SK-N-MC (cell line): ENCODE data around the gene CADPS.

ENCODE experiments used
- DNase-seq: peaks from one replicate; pipeline ENCODE4 v3.0.0-alpha.2; 2011; ENCODE audit warnings: low read depth, low spot score
- H3K27ac ChIP-seq: fragments of 200-600 bp; sonication (generic); 2 replicates; pipeline ENCODE4 v1.5.1; 2016; ENCODE audit warnings: mixed run types
- H3K36me3 ChIP-seq: fragments of 200-600 bp; sonication (generic); 2 replicates; pipeline ENCODE4 v1.6.1; 2017; ENCODE audit warnings: antibody characterized with exemption, low read length, mixed read lengths; ENCODE audit not compliant: insufficient read depth
- H3K4me3 ChIP-seq: fragments of 200-600 bp; sonication (generic); 2 replicates; pipeline ENCODE4 v1.5.1; 2016
- H3K9ac ChIP-seq: fragments of 200-600 bp; sonication (generic); 2 replicates; pipeline ENCODE4 v1.8.0; 2017; ENCODE audit warnings: mixed run types, mixed read lengths; ENCODE audit not compliant: insufficient read length
- H3K9me3 ChIP-seq: fragments of 200-600 bp; sonication (generic); 2 replicates; pipeline ENCODE4 v1.6.1; 2017; ENCODE audit warnings: low read depth, mild to moderate bottlenecking, antibody characterized with exemption, low read length, moderate library complexity, mixed read lengths
- EZH2 ChIP-seq: fragments of 200-600 bp; sonication (generic); IDR thresholded peaks from one replicate; pipeline ENCODE4 v1.6.1; 2017; ENCODE audit warnings: antibody characterized with exemption
- FOXP2 ChIP-seq: optimal IDR thresholded peaks from 2 replicates; pipeline ENCODE3; 2011; ENCODE audit warnings: mild to moderate bottlenecking, moderate library complexity; ENCODE audit not compliant: insufficient read depth; ENCODE audit errors: extremely low read length, control extremely low read depth
- POLR2AphosphoS5 ChIP-seq: IDR thresholded peaks from 2 replicates; pipeline ENCODE4 v1.6.1; 2012; ENCODE audit warnings: mild to moderate bottlenecking, low read depth, low read length, borderline replicate concordance

Gene CADPS

DNA sequence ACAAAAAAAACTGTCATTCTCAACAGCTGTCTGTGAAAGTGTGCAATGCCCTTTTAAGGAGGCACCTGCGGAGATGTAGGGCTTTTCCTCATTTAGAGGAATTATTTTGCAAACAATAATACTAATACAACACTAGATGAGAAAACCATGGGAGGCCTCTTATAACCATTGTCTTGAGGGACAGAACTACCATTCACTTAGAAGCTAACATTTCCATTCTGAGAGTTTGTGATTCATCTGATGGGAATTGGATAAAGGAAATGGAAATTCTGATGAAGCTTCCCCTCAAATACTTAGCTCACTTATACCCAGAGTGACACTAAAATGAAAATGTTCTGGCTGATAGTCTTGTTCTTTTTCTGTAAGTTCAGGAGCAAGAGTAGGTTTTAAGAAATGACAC is 147.7 kb downstream of the CADPS start:
- no peak overlapping the region for H3K27ac ChIP-seq
- no peak overlapping the region for H3K9ac ChIP-seq

DNA sequence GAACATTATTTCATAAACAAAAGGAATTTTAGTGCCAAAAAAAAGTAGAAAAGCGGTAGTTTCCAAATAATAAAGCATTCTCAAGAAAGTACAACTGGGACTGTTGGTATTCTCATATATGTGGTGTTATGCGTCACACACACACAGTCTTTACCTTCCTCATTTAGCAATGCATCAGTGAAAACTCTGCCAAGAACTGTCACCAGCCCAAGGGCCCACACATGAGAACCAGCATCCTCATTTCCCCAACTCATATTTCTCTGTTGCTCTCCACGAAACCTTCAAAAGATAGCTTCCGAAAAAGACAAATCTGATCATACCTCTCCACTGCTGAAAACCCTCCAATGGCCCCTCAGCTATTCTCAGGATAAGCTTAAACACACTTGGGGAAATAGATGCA is 150.7 kb downstream of the CADPS start:
- no peak for TF ChIP-seq FOXP2
- no peak for TF ChIP-seq POLR2AphosphoS5
- no peak for TF ChIP-seq EZH2
- Histone ChIP-seq H3K36me3 (no peaks in the 10 kb centered on the region), H3K4me3 (no peak overlapping the region), H3K9ac (no peak overlapping the region), H3K9me3 (no peaks in the 10 kb centered on the region), H3K27ac (no peak overlapping the region)
- DNase-seq, result no peak

More for the DNA sequence above, 147.7 kb downstream of the CADPS start:
- Histone ChIP-seq H3K9me3 (no peaks in the 10 kb centered on the region), H3K4me3 (no peak overlapping the region), H3K36me3 (no peaks in the 10 kb centered on the region)
- no peak for DNase-seq
- TF ChIP-seq POLR2AphosphoS5 (no peak), FOXP2 (no peak)

DNA sequence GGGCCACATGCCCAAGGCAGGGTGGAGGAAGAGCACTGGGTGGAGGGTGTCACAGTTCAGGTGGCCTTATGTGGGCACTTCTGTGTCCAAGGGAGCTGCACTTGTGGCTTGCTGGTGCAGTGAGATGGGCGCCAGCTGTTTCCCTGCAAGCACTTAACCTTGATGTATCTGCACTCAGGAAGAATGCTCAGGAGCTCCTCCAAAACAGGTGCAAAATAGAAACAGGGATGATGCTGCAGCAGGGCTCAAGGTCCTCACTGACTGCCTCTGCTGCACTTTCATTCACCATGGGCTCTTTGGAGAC is 151.3 kb downstream of the CADPS start:
- Histone ChIP-seq H3K9me3 (no peaks in the 10 kb centered on the region), H3K9ac (no peak overlapping the region), H3K4me3 (no peak overlapping the region), H3K27ac (no peak overlapping the region), H3K36me3 (no peaks in the 10 kb centered on the region)
- DNase-seq, result no peak
- TF ChIP-seq EZH2 (no peak), POLR2AphosphoS5 (no peak), FOXP2 (no peak)

DNA sequence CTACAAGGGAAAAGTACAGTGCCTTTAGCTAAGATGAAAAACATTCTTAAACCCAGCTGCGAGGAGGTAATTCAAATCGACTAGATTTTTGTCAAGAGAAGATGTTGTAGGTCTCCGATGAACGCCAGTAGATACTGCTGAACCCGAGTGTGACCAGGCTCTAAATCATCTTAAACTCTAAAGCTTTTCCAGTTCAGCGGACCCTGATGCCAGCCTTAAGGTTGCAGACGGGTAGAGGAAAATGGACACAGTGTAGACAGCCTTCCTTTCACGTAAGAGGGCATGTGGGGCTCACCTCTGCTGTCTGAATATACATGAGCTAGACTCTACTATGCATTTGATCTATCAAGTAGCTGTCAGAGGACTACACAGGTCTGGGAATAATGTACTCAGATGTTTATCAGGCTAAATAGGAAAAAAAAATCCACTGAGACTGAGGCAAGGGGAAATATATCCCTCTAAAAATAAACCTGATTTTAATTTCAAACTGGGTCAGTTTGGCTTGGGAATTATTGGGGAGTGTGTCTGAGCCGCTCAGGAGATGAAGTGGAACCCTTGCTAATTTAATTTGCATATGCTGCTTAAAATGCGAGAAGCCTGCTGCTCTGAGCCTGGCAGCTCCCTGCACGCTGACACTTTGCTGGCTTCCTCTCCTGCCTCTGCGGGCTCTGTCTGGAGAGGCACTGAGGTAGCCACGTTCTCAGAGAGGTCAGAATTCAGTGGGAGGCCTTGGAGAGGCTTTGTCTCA is 151.9 kb downstream of the CADPS start:
- no peak for TF ChIP-seq FOXP2
- TF ChIP-seq POLR2AphosphoS5, result no peak
- no peak for TF ChIP-seq EZH2
- no peak overlapping the region for H3K27ac ChIP-seq
- no peak overlapping the region for H3K9ac ChIP-seq
- H3K9me3 ChIP-seq, result no peaks in the 10 kb centered on the region
- no peaks in the 10 kb centered on the region for H3K36me3 ChIP-seq
- no peak overlapping the region for H3K4me3 ChIP-seq
- no peak for DNase-seq

DNA sequence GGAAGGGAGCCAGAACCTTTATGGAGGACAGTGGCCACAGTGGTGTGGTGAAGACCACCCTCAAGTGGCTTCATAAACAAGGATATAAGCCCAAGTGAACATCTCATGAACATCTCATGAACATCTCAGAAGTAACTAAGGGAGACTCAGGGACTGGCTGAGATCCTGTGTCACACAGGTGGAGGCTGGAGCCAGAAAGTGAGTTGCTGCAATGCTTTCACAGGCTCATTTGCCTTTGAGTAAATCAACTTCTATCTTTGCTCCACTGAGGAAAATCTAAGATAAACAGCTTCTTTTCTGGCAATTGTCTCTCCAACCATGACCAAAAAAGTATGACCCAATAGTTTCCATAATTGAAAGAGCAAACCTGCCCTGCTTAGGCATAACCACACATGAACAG is 152.9 kb downstream of the CADPS start:
- no peak for TF ChIP-seq POLR2AphosphoS5
- no peak for TF ChIP-seq EZH2
- TF ChIP-seq FOXP2, result no peak
- H3K4me3 ChIP-seq, result no peak overlapping the region
- H3K36me3 ChIP-seq, result no peaks in the 10 kb centered on the region
- no peak for DNase-seq
- no peak overlapping the region for H3K9ac ChIP-seq
- H3K9me3 ChIP-seq, result no peaks in the 10 kb centered on the region
- H3K27ac ChIP-seq, result no peak overlapping the region

DNA sequence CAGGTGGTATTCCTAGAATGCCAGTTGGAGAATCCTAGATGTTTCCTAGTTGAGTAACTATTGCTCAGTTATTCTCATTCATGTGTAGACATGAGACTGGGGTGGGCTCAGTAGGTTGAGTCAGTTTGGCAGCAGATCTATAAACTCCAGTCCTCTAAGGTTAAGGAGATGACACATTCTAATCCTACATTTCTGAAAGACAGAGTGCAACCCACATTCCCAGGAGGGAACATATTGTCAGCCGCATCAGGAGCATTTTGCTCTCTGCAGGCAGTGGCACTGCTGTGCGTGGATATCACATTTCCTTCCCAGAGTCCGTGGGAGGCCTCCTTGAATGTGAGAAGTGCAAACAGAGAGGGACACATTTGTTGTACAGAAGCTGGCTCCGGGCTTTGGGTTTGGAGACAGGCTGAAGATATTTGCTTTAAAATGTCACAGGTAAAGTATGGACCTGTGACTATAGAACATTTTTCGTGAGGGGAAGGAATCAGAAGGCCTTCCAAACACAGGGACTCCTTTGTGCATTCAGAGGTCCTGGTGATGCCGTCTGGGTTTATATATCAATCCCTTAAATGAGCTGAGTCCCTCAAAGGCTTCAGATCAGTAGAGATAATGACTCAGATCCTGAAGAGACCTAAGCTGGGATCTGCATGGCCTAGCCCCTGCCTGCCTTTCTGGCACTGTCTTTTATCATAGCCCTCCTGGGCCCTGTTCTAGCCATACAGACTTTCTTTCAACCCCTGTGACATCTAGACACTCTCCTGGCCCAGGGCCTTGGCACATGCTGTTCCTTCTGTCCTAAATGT is 156.5 kb downstream of the CADPS start:
- DNase-seq, result no peak
- no peak overlapping the region for H3K27ac ChIP-seq
- H3K4me3 ChIP-seq, result no peak overlapping the region

DNA sequence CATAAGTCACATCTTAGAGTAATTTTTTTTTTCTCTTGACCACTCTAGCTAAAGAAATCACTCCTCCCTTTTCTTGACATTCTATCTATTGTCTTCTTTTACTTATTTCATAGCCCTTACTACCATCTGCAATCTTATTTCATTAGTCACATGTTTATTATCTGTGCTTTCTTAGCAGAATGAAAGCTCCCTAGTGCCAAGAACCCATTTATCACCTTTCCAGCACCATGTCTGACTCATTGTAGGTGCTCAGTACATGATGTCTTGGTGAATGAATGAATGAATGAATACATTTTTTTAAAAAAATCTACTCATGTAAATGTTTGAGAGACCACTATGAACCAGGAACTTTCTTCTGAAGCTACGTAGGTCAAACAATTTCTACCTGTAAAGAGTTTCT is 157.2 kb downstream of the CADPS start:
- Histone ChIP-seq H3K4me3 (no peak overlapping the region), H3K27ac (no peak overlapping the region), H3K9ac (no peak overlapping the region), H3K9me3 (no peaks in the 10 kb centered on the region), H3K36me3 (no peaks in the 10 kb centered on the region)
- TF ChIP-seq FOXP2, result no peak
- no peak for TF ChIP-seq POLR2AphosphoS5
- no peak for TF ChIP-seq EZH2
- no peak for DNase-seq

More for the DNA sequence above, 156.5 kb downstream of the CADPS start:
- Histone ChIP-seq H3K36me3 (no peaks in the 10 kb centered on the region), H3K9me3 (no peaks in the 10 kb centered on the region), H3K9ac (no peak overlapping the region)
- TF ChIP-seq EZH2 (no peak), FOXP2 (no peak), POLR2AphosphoS5 (no peak)

DNA sequence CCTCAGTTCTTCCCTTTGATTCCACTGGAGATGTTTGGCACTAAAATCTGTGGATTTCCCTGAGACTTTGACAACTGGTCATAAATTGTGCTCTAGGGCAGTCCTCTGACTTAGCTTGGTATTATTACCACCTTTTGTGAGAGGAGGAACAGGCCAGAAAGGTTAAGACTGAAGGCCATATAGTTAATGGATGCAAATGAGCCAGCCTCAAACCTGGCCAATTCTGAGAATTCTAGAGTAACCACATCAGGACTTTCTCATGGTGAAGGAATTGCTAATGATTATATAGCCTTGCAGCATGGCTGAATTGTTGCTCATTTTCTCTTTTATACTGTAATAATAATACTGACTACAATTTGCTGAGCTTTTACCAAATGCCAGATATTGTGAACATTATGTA is 162.5 kb downstream of the CADPS start:
- Histone ChIP-seq H3K4me3 (no peak overlapping the region), H3K9me3 (no peaks in the 10 kb centered on the region), H3K36me3 (no peaks in the 10 kb centered on the region), H3K9ac (no peak overlapping the region), H3K27ac (no peak overlapping the region)
- DNase-seq, result no peak
- no peak for TF ChIP-seq POLR2AphosphoS5
- no peak for TF ChIP-seq FOXP2
- TF ChIP-seq EZH2, result no peak
